ENCODE results near the gene CIB4. TPM values are rescaled to one million over a fixed set of nuclear protein-coding genes. Genes with fewer than 3 reads are reported as not detected.

The CIB4 gene
- total RNA-seq, 1 donor from 2014 or later, result not detected

GRCh38 chr2:26634636-26635230 is 6.4 kb downstream of the CIB4 start:
- no peak overlapping the region for H3K27ac ChIP-seq (ENCODE audit: low read depth, low read length)
- no peaks in the 10 kb centered on the region for H3K4me1 ChIP-seq (ENCODE audit: control insufficient read depth in 3 of 3, insufficient read depth in 3 of 3, low read length in 3 of 3)
- H3K9me3 ChIP-seq (ENCODE audit: control insufficient read depth in 3 of 3, low read length in 3 of 3), result no peaks in the 10 kb centered on the region
- H3K27me3 ChIP-seq (ENCODE audit: control insufficient read depth in 3 of 3, insufficient read depth in 3 of 3, low read length in 3 of 3), result peaks cover 0 to 11% (median 6%) of the 10 kb centered on the region in 3 donors
- H3K4me3 ChIP-seq (ENCODE audit: low read length in 3 of 3), result no peak overlapping the region
- no peak overlapping the region for H3K9ac ChIP-seq (ENCODE audit: low read depth in 1 of 3, low read length in 3 of 3)
- no peaks in the 10 kb centered on the region for H3K36me3 ChIP-seq (ENCODE audit: control insufficient read depth in 3 of 3, insufficient read depth in 3 of 3, low read length in 3 of 3)

GRCh38 chr2:26633993-26634595 is 7.1 kb downstream of the CIB4 start:
- H3K36me3 ChIP-seq (ENCODE audit: control insufficient read depth in 3 of 3, insufficient read depth in 3 of 3, low read length in 3 of 3), result no peaks in the 10 kb centered on the region

GRCh38 chr2:26633351-26633945 is 7.7 kb downstream of the CIB4 start:
- H3K4me1 ChIP-seq (ENCODE audit: control insufficient read depth in 3 of 3, insufficient read depth in 3 of 3, low read length in 3 of 3), result no peaks in the 10 kb centered on the region
- H3K4me3 ChIP-seq (ENCODE audit: low read length in 3 of 3), result no peak overlapping the region
- H3K36me3 ChIP-seq (ENCODE audit: control insufficient read depth in 3 of 3, insufficient read depth in 3 of 3, low read length in 3 of 3), result no peaks in the 10 kb centered on the region
- no peak overlapping the region for H3K9ac ChIP-seq (ENCODE audit: low read depth in 1 of 3, low read length in 3 of 3)
- H3K27me3 ChIP-seq (ENCODE audit: control insufficient read depth in 3 of 3, insufficient read depth in 3 of 3, low read length in 3 of 3), result peaks cover 0 to 11% (median 6%) of the 10 kb centered on the region in 3 donors
- H3K27ac ChIP-seq (ENCODE audit: low read depth, low read length), result no peak overlapping the region
- H3K9me3 ChIP-seq (ENCODE audit: control insufficient read depth in 3 of 3, low read length in 3 of 3), result no peaks in the 10 kb centered on the region

More at GRCh38 chr2:26633993-26634595, 7.1 kb downstream of the CIB4 start:
- H3K4me1 ChIP-seq (ENCODE audit: control insufficient read depth in 3 of 3, insufficient read depth in 3 of 3, low read length in 3 of 3), result no peaks in the 10 kb centered on the region
- no peak overlapping the region for H3K27ac ChIP-seq (ENCODE audit: low read depth, low read length)
- peaks cover 0 to 11% (median 6%) of the 10 kb centered on the region in 3 donors for H3K27me3 ChIP-seq (ENCODE audit: control insufficient read depth in 3 of 3, insufficient read depth in 3 of 3, low read length in 3 of 3)
- no peak overlapping the region for H3K4me3 ChIP-seq (ENCODE audit: low read length in 3 of 3)
- H3K9ac ChIP-seq (ENCODE audit: low read depth in 1 of 3, low read length in 3 of 3), result no peak overlapping the region
- H3K9me3 ChIP-seq (ENCODE audit: control insufficient read depth in 3 of 3, low read length in 3 of 3), result no peaks in the 10 kb centered on the region

- no peaks in the 10 kb centered on the region for H3K36me3 ChIP-seq (ENCODE audit: control insufficient read depth in 3 of 3, insufficient read depth in 3 of 3, low read length in 3 of 3)
- no peaks in the 10 kb centered on the region for H3K9me3 ChIP-seq (ENCODE audit: control insufficient read depth in 3 of 3, low read length in 3 of 3)
- H3K4me3 ChIP-seq (ENCODE audit: low read length in 3 of 3), result no peak overlapping the region
- no peak overlapping the region for H3K27ac ChIP-seq (ENCODE audit: low read depth, low read length)
- peaks cover 0 to 11% (median 3%) of the 10 kb centered on the region in 3 donors for H3K27me3 ChIP-seq (ENCODE audit: control insufficient read depth in 3 of 3, insufficient read depth in 3 of 3, low read length in 3 of 3)
- no peak overlapping the region for H3K9ac ChIP-seq (ENCODE audit: low read depth in 1 of 3, low read length in 3 of 3)
- H3K4me1 ChIP-seq (ENCODE audit: control insufficient read depth in 3 of 3, insufficient read depth in 3 of 3, low read length in 3 of 3), result no peaks in the 10 kb centered on the region
Measured at GRCh38 chr2:26632624-26633185, 8.5 kb downstream of the CIB4 start.

GRCh38 chr2:26631401-26632170 is 9.6 kb downstream of the CIB4 start:
- Histone ChIP-seq H3K27me3 (ENCODE audit: control insufficient read depth in 3 of 3, insufficient read depth in 3 of 3, low read length in 3 of 3) (peaks cover 0 to 11% (median 3%) of the 10 kb centered on the region in 3 donors), H3K4me1 (ENCODE audit: control insufficient read depth in 3 of 3, insufficient read depth in 3 of 3, low read length in 3 of 3) (no peaks in the 10 kb centered on the region), H3K36me3 (ENCODE audit: control insufficient read depth in 3 of 3, insufficient read depth in 3 of 3, low read length in 3 of 3) (no peaks in the 10 kb centered on the region), H3K27ac (ENCODE audit: low read depth, low read length) (no peak overlapping the region), H3K9ac (ENCODE audit: low read depth in 1 of 3, low read length in 3 of 3) (no peak overlapping the region), H3K4me3 (ENCODE audit: low read length in 3 of 3) (no peak overlapping the region), H3K9me3 (ENCODE audit: control insufficient read depth in 3 of 3, low read length in 3 of 3) (no peaks in the 10 kb centered on the region)

GRCh38 chr2:26630669-26631360 is 10.4 kb downstream of the CIB4 start:
- H3K4me3 ChIP-seq (ENCODE audit: low read length in 3 of 3), result no peak overlapping the region
- H3K4me1 ChIP-seq (ENCODE audit: control insufficient read depth in 3 of 3, insufficient read depth in 3 of 3, low read length in 3 of 3), result no peaks in the 10 kb centered on the region
- H3K36me3 ChIP-seq (ENCODE audit: control insufficient read depth in 3 of 3, insufficient read depth in 3 of 3, low read length in 3 of 3), result no peaks in the 10 kb centered on the region
- H3K9ac ChIP-seq (ENCODE audit: low read depth in 1 of 3, low read length in 3 of 3), result no peak overlapping the region
- peaks cover 0 to 11% (median 3%) of the 10 kb centered on the region in 3 donors for H3K27me3 ChIP-seq (ENCODE audit: control insufficient read depth in 3 of 3, insufficient read depth in 3 of 3, low read length in 3 of 3)
- H3K27ac ChIP-seq (ENCODE audit: low read depth, low read length), result no peak overlapping the region
- H3K9me3 ChIP-seq (ENCODE audit: control insufficient read depth in 3 of 3, low read length in 3 of 3), result no peaks in the 10 kb centered on the region

GRCh38 chr2:26630235-26630634 is 10.9 kb downstream of the CIB4 start:
- no peak overlapping the region for H3K27ac ChIP-seq (ENCODE audit: low read depth, low read length)
- no peaks in the 10 kb centered on the region for H3K36me3 ChIP-seq (ENCODE audit: control insufficient read depth in 3 of 3, insufficient read depth in 3 of 3, low read length in 3 of 3)
- H3K9me3 ChIP-seq (ENCODE audit: control insufficient read depth in 3 of 3, low read length in 3 of 3), result no peaks in the 10 kb centered on the region
- H3K4me3 ChIP-seq (ENCODE audit: low read length in 3 of 3), result no peak overlapping the region
- no peaks in the 10 kb centered on the region for H3K4me1 ChIP-seq (ENCODE audit: control insufficient read depth in 3 of 3, insufficient read depth in 3 of 3, low read length in 3 of 3)
- no peak overlapping the region for H3K9ac ChIP-seq (ENCODE audit: low read depth in 1 of 3, low read length in 3 of 3)
- H3K27me3 ChIP-seq (ENCODE audit: control insufficient read depth in 3 of 3, insufficient read depth in 3 of 3, low read length in 3 of 3), result peaks cover 0 to 11% (median 3%) of the 10 kb centered on the region in 3 donors

- Histone ChIP-seq H3K4me3 (ENCODE audit: low read length in 3 of 3) (no peak overlapping the region), H3K4me1 (ENCODE audit: control insufficient read depth in 3 of 3, insufficient read depth in 3 of 3, low read length in 3 of 3) (no peaks in the 10 kb centered on the region), H3K27me3 (ENCODE audit: control insufficient read depth in 3 of 3, insufficient read depth in 3 of 3, low read length in 3 of 3) (peaks cover 0 to 11% (median 3%) of the 10 kb centered on the region in 3 donors), H3K36me3 (ENCODE audit: control insufficient read depth in 3 of 3, insufficient read depth in 3 of 3, low read length in 3 of 3) (no peaks in the 10 kb centered on the region), H3K9ac (ENCODE audit: low read depth in 1 of 3, low read length in 3 of 3) (no peak overlapping the region), H3K27ac (ENCODE audit: low read depth, low read length) (no peak overlapping the region), H3K9me3 (ENCODE audit: control insufficient read depth in 3 of 3, low read length in 3 of 3) (no peaks in the 10 kb centered on the region)
Measured at GRCh38 chr2:26629751-26630150, 11.4 kb downstream of the CIB4 start.

- Histone ChIP-seq H3K36me3 (ENCODE audit: control insufficient read depth in 3 of 3, insufficient read depth in 3 of 3, low read length in 3 of 3) (no peaks in the 10 kb centered on the region), H3K27ac (ENCODE audit: low read depth, low read length) (no peak overlapping the region), H3K9me3 (ENCODE audit: control insufficient read depth in 3 of 3, low read length in 3 of 3) (no peaks in the 10 kb centered on the region), H3K27me3 (ENCODE audit: control insufficient read depth in 3 of 3, insufficient read depth in 3 of 3, low read length in 3 of 3) (peaks cover 0 to 11% (median 3%) of the 10 kb centered on the region in 3 donors), H3K4me1 (ENCODE audit: control insufficient read depth in 3 of 3, insufficient read depth in 3 of 3, low read length in 3 of 3) (no peaks in the 10 kb centered on the region), H3K4me3 (ENCODE audit: low read length in 3 of 3) (no peak overlapping the region), H3K9ac (ENCODE audit: low read depth in 1 of 3, low read length in 3 of 3) (no peak overlapping the region)
Measured at GRCh38 chr2:26629346-26629630, 11.9 kb downstream of the CIB4 start.

Measured in skeletal muscle tissue (tissue), 4 donors.